Neural crest cell (in vitro differentiated cells): ENCODE data around the gene HHATL. TPM values are rescaled to one million over a fixed set of nuclear protein-coding genes. Genes with fewer than 3 reads are reported as not detected.

Experiments used
- DNase-seq: peaks from one replicate; pipeline ENCODE4 v3.0.0; 2021; ENCODE audit warnings: low read depth, mixed read lengths, low spot score
- H3K27ac Mint-ChIP-seq: one replicate; pipeline ENCODE4 v1.8.0; 2021; ENCODE audit warnings: mild to moderate bottlenecking, mixed read lengths; ENCODE audit not compliant: unreplicated experiment
- H3K27me3 Mint-ChIP-seq: 2 replicates; pipeline ENCODE4 v1.8.0; 2021; ENCODE audit warnings: low read depth, mild to moderate bottlenecking, mixed read lengths
- H3K36me3 Mint-ChIP-seq: 2 replicates; pipeline ENCODE4 v1.8.0; 2021; ENCODE audit warnings: low read depth, mild to moderate bottlenecking, mixed read lengths
- H3K4me1 Mint-ChIP-seq: 2 replicates; pipeline ENCODE4 v1.8.0; 2021; ENCODE audit warnings: mixed read lengths
- H3K4me3 Mint-ChIP-seq: one replicate; pipeline ENCODE4 v1.8.0; 2021; ENCODE audit warnings: mild to moderate bottlenecking, mixed read lengths
- H3K9me3 Mint-ChIP-seq: 2 replicates; pipeline ENCODE4 v1.8.0; 2021; ENCODE audit warnings: mixed read lengths
- CTCF ChIP-seq: fragments of 200-600 bp; sonication (generic); conservative IDR thresholded peaks from 2 replicates; pipeline ENCODE4 v1.5.0; 2021; ENCODE audit warnings: antibody characterized with exemption, mild to moderate bottlenecking
- total RNA-seq: library from RNA; stranded (reverse); gene quantifications from 2 replicates; pipeline ENCODE4 v1.2.1, GENCODE V29; 2021

HHATL gene
- total RNA-seq, 1 donor from 2014 or later, result not detected

- H3K27ac Mint-ChIP-seq, result no peak overlapping the region
- H3K36me3 Mint-ChIP-seq, result no peaks in the 10 kb centered on the region
- TF ChIP-seq CTCF, result no peak
- no peak for DNase-seq
- H3K9me3 Mint-ChIP-seq, result no peaks in the 10 kb centered on the region
- no peaks in the 10 kb centered on the region for H3K27me3 Mint-ChIP-seq
- H3K4me3 Mint-ChIP-seq, result no peak overlapping the region
- H3K4me1 Mint-ChIP-seq, result no peaks in the 10 kb centered on the region
Observed at GRCh38 chr3:42688487-42689420, 13.8 kb downstream of the HHATL start.

GRCh38 chr3:42688016-42688415 is 14.6 kb downstream of the HHATL start:
- no peak overlapping the region for H3K4me3 Mint-ChIP-seq
- no peaks in the 10 kb centered on the region for H3K36me3 Mint-ChIP-seq
- no peaks in the 10 kb centered on the region for H3K4me1 Mint-ChIP-seq
- TF ChIP-seq CTCF, result no peak
- H3K27me3 Mint-ChIP-seq, result no peaks in the 10 kb centered on the region
- no peak for DNase-seq
- no peaks in the 10 kb centered on the region for H3K9me3 Mint-ChIP-seq
- no peak overlapping the region for H3K27ac Mint-ChIP-seq

DNA sequence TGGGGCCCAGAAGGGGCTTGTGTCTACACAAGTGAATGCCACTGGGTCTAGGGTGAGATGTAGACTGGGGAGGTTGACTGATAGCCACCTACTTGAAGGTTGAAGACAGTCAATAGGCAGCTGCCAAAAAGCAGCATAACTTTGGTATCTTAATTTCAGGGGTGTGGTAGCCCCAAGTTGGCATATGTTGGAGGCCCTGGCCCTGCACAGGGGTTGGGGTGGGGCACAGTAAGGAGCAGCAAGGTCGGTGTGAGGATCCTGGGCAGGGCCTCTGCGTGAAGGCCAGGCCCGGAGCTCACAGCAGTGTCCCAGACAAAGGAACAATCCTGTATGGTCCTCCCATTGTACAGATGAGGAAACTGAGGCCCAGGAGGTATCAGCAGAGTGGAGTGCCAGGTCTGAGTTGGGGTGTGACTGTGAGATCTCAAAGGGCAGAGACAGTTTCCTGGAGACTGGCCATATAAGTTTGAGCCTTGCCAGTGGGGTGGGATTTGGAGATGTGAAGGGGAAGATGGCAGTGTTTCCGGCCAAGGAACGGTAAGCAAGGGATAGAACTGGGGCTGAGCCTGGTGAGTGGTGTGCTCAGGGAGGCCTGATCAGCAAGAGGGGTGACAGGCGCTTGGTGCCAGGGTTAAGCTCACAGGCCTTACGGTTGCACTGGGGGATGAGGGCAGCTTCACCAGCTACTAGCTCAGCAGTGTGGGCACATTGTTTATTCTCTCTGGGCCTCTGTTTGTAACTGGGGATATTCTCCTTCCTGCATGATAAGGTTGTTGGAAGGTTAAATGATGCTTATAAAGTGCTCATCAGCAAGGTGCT is 15.6 kb downstream of the HHATL start:
- H3K4me3 Mint-ChIP-seq, result no peak overlapping the region
- no peaks in the 10 kb centered on the region for H3K4me1 Mint-ChIP-seq
- DNase-seq, result no peak
- no peaks in the 10 kb centered on the region for H3K27me3 Mint-ChIP-seq
- H3K9me3 Mint-ChIP-seq, result no peaks in the 10 kb centered on the region
- H3K27ac Mint-ChIP-seq, result no peak overlapping the region
- no peaks in the 10 kb centered on the region for H3K36me3 Mint-ChIP-seq
- no peak for TF ChIP-seq CTCF

DNA sequence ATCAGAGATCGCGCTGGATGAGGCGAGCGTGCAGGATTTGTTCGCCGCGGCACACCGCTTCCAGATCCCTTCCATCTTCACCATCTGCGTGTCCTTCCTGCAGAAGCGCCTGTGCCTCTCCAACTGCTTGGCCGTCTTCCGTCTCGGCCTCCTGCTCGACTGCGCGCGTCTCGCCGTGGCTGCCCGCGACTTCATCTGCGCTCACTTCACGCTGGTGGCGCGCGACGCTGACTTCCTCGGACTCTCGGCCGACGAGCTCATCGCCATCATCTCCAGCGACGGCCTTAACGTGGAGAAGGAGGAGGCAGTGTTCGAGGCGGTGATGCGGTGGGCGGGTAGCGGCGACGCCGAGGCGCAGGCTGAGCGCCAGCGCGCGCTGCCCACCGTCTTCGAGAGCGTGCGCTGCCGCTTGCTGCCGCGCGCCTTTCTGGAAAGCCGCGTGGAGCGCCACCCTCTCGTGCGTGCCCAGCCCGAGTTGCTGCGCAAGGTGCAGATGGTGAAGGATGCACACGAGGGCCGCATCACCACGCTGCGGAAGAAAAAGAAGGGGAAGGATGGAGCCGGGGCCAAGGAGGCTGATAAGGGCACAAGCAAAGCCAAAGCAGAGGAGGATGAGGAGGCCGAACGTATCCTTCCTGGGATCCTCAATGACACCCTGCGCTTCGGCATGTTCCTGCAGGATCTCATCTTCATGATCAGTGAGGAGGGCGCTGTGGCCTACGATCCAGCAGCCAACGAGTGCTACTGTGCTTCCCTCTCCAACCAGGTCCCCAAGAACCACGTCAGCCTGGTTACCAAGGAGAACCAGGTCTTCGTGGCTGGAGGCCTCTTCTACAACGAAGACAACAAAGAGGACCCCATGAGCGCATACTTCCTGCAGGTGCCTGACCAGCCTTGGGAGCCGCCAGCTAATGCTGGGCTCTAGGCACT is 16.4 kb downstream of the HHATL start:
- DNase-seq, result no peak
- no peak overlapping the region for H3K4me3 Mint-ChIP-seq
- no peak overlapping the region for H3K27ac Mint-ChIP-seq
- no peaks in the 10 kb centered on the region for H3K9me3 Mint-ChIP-seq
- no peaks in the 10 kb centered on the region for H3K27me3 Mint-ChIP-seq
- no peaks in the 10 kb centered on the region for H3K36me3 Mint-ChIP-seq
- no peaks in the 10 kb centered on the region for H3K4me1 Mint-ChIP-seq
- no peak for TF ChIP-seq CTCF

- no peaks in the 10 kb centered on the region for H3K9me3 Mint-ChIP-seq
- TF ChIP-seq CTCF, result no peak
- no peak for DNase-seq
- no peaks in the 10 kb centered on the region for H3K36me3 Mint-ChIP-seq
- H3K4me3 Mint-ChIP-seq, result no peak within 1 kb of the TSS
- H3K4me1 Mint-ChIP-seq, result no peaks in the 10 kb centered on the region
- no peaks in the 10 kb centered on the region for H3K27me3 Mint-ChIP-seq
- H3K27ac Mint-ChIP-seq, result no peak within 1 kb of the TSS
Observed at GRCh38 chr3:42685363-42685881, 17.2 kb downstream of the HHATL start, which contains the start of gene KLHL40. KLHL40 (plus strand) TSS chr3:42685537; CDS start chr3:42685619, 82 bp downstream.
